Myocyte (in vitro differentiated cells): ENCODE data around the gene UTP15. TPM values are rescaled to one million over a fixed set of nuclear protein-coding genes. Genes with fewer than 3 reads are reported as not detected.
A peak's percentile ranks its signal among the peaks of the same experiment; 100 is the strongest.

Source experiments
- DNase-seq: peaks from one replicate; pipeline ENCODE4 v3.0.0-alpha.2; 2012; ENCODE audit warnings: low read depth
- total RNA-seq: library from RNA; depleted of rRNA; stranded (reverse); fragments of >200 nt; gene quantifications from 2 replicates; pipeline ENCODE4 v1.2.3, GENCODE V29; 2014

Gene UTP15
- total RNA-seq, 1 donor from 2014 or later, result 21.4 TPM

DNA sequence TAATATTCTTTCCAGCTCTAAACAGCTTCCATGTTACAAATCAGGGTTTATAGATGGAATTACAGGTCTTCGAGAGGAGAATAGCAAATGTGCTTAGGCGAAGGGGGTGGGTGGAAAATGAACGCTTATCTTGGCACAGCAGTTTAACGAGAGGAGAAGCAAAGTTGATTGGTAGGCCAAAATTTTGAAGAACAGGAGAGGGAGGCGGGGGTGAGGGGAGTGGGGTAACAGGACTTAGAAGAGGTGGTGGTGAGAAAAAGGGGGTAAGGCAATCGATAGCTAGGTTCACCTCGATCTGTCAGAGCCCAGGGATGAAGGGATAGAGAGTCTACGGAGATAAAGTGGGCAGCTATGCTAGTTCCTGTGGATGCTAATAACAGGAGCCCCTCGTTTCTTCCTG is 868 bp upstream of the UTP15 start:
- DNase-seq, result no peak

DNA sequence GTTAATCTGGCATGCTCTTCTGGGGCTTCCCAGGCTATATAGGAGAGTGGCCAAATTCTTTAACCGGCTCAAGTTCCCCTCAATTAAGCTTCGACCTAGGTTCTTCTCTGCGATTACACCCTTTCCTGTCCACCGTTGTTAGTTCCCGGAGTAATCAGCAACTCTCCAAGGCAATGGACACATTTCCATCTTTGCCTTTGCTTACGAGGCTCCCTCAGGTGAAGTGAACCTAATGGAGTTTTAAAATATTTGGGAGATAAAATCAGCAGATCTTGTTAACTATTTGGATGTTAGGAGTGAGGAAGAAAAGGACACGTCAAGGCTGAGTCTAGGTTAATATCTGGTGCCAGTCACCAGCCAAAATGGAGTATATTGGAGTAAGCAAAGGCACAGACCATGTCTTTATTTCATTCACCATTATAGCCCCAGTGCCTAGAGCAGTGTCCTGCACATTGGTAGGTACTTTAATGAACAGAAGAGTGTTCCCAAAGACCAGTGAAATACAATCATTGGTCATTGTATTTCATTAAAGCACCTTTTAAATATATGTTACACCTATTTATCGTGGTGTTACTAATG is 515 bp downstream of the UTP15 start:
- DNase-seq, result no peak

DNA sequence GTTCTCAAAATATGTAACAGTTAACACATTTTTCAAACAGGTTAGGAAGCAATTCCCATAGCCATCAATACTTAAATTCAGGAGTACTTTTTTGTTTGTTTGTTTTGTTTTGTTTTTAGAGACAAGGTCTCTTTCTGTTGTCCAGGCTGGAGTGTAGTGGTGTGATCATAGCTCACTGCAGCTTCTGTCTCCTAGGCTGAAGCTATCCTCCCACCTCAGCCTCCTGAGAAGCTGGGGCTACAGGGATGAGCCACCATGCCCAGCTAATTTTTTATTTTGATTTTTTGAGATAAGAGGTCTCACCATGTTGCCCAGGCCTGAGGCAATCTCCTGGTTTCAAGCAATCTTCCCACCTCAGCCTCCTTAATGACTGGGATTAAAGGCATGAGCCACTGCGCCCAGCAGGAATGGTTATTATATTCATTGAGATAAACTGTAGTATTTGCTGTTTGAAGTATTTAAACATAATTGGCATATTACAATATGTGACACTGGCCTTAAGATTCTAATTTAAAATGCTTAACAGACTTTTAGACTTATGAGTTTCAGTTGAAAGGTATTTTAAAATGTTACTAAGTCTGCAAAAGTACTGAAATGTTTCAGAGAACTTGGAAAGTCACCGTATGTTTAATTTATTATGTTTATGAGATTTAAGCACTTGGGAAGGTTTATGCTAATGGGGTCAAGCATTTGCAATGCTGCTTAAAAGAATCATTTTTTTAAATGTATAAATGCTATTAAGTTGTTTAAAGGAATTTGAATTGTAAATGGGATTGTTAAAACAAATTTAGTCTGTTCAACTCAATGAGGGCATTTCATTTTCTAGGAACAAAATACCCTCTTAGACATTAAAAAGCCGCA is 17.0 kb downstream of the UTP15 start:
- no peak for DNase-seq

DNA sequence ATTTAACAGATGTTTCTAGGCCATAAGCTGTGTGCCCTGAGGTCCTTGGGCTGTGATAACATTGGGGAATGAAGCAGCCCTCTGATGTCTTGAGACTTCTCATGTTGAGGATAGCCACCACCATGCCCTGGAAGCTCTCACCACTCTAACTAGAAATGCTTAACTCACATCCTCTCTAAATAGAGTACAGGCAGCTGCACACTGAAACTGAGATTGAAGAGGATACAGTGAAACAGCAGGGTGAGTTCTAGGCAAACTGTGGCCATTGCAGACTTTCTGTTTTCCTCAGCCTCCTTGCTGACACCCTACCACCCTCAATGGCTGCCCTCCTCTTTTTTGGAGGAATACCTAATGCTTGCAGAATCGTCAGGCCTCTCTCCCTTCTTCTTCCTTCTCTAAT is 22.4 kb downstream of the UTP15 start:
- DNase-seq, result no peak

DNA sequence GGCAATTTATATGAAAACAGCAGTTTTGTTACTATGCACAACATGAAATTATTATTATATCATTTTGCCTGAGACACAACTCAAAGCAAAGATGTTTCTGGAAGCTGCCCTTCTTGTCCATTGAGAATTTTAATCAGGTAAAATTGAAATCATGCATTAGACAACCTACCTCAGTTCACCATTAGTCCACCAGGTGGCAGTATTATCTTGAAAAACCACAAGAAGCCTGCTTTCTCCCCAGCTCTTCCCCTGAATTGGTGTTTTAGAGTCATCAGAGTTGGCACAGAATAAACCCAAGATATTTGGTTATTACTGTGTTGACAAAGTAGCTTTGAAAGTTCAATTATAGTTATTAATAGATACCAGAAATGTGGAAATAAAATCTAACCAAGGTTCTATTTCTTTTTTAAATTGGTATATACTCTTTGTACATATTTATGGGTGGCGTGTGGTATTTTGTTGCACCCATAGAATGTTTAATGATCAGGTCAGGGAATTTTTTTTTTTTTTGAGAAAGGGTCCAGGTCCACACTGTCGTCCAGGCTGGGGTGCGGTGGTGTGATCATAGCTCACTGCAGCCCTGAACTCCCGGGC is 25.7 kb downstream of the UTP15 start:
- peak; percentile 85 for DNase-seq

DNA sequence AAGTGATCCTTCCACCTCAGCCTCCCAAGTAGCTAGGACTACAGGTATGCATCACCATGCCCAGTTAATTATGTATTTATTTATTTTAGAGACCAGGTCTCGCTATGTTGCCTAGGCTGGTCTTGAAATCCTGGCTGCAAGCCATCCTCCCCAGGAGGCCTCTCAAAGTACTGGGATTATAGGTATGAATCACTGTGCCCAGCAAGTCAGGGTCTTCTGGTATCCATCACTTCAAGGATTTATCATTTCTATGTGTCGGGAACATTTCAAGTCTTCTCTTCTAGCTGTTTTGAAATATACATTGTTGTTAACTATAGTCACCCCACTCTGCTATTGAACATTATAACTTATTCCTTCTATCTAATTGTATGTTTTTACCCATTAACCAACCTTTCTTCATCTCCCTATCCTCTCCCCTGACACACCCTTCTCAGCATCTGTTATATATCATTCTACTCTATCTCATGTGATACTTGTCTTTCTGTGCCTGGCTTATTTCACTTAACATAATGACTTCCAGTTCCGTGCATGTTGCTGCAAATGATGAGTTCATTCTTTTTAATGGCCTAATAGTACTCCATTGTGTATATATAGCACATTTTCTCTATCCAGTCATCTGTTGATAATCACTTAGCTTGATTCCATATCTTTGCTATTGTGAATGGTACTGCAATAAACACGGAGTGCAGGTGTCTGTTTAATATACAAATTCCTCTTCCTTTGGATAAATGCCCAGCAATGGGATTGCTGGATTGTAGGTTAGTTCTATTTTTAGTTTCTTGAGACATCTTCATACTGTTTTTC is 26.4 kb downstream of the UTP15 start:
- no peak for DNase-seq

DNA sequence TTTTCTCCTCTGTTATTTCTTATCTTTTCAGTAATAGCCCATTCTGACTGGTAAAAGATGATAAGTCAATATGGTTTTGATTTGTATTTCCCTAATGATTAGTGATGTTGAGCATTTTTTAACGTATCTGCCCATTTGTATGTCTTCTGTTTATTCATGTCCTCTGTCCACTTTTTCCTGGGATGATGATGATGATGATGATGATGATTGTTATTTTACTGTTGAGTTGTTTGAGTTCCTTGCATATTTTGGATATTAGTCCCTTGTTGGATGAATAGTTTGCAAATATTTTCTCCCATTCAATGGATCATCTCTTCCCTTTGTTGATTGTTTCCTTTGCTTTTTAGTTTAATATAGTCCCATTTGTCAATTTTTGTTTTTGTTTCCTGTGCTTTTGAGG is 27.0 kb downstream of the UTP15 start:
- no peak for DNase-seq

DNA sequence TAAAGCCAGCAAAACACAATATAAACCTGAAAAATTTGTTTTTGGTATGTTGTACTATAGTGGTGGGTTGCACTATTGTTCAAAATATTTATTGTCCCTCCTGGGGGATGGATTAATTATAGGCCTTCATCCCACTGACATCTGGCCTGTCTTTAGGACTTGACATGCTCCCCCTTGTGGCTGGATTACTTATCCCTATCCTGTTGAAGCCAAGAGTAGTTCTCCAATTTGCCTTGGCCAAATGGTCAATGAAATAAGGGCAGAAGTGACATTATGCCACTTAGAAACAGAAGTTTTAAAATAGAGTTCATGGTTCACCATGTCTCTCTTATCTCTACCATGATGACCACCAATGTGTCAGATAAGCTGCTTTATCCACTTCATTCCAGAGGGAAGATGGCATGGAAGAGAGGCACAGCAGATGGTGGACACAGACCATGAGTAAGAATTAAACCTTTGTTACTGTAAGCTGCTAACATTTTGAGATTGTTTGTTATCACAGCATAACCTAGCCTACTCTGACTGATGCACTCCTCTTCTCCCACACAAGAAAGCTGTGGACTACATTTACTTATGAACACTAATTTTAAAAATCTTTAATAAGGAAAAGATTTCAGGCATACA is 31.3 kb downstream of the UTP15 start:
- DNase-seq, result peak; percentile 37

DNA sequence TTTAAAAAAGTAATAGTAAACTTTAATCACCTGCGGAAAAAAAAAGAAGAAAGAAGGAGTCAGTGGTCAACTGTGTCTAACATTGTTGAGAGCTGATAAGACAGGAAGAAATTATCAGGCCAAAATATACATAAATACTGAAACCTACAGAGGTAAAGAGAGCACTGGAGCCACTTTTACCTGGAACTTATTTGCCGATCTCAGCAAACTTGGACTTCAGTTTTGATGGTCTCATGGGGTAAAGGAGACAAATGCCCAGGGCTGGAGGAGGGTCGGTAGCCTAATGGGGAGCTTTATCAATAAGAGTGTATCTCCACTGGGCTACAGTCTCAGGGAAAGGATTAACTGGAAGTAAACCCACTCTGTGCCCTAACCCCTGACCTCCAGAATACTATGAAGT is 33.8 kb downstream of the UTP15 start:
- DNase-seq, result no peak

DNA sequence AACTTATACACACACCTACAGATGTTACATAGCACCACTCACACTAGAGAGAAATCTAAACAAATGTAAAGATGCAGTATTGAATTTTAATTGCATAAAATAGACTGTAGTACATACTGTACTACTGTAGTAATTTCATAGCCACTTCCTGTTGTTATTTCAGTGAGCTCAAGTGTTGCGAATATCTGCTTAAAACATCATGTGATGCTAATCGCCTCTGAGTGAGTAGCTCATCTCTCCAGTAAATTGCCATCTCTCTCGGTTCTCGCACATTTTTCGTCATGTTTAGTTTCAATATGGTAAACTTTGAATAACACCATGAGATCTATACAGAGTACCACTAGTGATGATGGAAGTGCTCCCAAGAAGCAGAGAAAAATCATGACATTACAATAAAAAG is 38.5 kb downstream of the UTP15 start:
- no peak for DNase-seq

DNA sequence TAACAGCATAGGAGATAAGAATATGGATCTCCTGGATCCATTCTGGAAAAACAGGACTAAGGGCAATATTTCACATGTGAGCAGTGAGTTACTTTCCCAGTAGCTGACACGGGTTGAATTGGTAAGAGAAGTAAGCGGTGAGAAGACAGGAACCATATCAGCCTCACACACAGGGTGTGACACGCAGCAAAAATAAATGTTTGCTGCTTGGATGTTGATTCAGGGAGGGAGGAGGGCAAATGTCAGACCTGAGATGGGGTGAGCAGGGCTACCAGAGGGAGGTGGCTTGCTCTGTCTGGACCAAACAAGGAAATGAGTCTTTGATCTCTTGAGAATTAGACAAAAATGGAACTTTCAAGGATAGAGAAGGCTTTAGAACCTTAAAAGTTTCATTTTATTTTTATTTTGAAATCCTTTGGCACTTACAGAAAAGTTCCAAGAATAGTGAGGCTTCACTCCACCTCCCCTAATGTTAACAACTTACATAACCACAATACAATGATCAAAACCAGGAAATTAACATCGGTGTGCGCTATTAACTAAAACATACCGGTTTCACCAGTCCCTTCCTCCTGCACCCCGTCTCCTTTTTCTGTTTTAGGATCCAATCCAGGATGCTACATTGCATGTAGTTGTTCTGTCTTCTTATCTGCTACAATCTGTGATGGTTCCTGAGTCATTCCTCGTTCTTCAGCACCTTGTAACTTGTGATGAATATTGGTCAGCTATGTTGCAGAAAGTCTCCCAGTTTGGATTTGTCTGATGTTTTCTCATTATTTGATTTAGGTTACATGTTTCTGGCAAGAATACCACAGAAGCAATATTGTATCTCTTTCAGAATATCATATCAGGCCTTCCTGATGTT is 39.9 kb downstream of the UTP15 start:
- DNase-seq, result no peak

DNA sequence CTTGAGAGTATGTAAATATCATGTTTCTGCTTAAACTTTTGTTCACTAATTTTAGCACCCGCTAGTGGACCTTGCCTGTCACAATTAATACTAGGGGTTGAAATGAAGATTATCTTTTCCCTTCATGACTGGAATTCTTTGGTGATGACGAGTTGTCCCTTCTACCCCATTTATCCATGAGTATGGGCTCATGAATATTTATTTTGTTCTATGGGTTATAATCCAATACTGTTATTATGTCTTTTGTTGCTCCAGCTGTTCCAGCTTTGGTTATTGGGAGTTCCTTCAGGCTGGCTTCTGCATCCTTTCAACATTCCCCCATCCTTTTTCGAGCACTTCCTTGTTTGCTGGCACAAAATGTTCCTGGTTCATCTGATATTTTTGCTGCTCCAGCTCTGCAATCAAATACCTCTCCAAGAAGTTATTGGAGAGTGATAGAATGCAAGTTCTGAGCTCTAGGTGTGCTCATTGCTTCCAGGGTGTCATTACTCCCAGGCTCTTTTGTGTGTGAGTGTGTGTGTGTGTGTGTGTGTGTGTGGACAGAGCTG is 40.7 kb downstream of the UTP15 start:
- DNase-seq, result no peak

DNA sequence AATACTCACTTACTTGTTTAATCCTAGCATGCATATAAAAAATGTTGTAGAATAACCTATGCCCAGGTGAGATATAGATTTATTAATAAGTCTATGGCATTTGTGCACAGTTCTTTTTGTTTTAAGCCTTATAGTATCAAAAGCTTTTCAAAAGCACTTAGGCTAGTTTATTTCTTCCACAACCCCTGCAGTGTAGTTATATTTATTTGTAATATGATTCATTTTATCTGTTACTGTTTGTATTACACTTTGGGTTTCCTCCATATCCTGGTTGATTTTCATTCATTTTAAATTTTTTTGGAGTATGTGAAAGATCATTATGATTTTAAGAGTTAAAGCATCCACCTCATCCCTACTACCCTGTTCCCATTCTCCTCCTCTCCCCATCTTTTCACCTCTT is 41.7 kb downstream of the UTP15 start:
- no peak for DNase-seq

DNA sequence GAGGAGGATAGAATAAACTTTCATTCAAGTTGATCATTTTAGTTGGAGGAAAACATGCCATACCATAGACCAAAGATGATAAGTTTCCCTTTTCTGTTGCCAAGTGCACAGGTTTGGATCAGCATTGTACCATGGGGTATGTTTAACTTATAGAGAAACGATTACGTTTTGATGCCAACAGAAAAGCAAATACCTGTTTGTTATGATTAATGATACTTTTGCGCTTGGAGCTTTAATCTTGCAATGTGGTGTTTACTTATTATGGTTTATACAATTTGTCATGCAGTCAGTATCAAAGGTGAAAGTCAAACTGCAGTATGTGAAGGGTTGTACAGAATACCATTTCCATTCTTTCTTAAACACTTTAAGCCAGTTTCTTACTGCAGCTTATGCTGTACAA is 47.3 kb downstream of the UTP15 start:
- DNase-seq, result no peak

DNA sequence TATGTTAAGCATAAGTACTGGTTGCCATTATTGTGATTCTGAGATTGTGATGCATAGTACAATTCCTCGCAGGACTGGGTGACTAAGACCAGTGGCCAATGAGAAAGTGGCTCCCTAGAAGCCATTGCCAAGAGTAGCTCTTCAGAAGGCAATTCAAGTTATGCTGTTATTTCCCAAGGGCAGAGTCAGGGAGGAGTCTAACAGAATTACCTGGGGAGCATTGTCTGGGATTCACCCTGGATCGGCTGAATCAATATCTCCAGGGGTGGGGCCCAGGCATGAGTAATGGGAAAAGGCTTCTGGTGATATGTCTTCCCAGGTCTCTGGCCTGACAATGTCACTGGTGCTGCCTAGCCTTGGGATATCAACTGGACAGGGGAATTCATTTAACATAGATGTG is 49.5 kb downstream of the UTP15 start:
- DNase-seq, result no peak

DNA sequence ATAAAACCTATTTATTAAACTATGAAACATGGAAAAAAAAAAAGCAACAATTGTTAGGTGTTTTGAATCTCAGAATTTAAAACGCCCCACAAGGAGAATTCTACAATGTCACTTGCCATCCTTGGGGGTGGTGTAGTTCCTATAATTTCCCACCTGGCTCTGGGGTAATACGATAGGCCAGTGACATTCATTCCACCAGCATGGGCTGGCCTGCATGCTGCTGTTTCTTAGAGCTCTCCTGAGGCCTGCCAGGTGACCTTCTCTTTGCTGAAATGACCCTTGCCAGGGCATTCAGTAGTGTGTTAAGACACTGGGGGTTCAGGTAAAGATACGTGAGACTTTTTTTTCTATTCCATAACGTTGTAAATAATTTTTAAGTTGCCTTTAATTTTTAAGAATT is 50.4 kb downstream of the UTP15 start:
- DNase-seq, result no peak

DNA sequence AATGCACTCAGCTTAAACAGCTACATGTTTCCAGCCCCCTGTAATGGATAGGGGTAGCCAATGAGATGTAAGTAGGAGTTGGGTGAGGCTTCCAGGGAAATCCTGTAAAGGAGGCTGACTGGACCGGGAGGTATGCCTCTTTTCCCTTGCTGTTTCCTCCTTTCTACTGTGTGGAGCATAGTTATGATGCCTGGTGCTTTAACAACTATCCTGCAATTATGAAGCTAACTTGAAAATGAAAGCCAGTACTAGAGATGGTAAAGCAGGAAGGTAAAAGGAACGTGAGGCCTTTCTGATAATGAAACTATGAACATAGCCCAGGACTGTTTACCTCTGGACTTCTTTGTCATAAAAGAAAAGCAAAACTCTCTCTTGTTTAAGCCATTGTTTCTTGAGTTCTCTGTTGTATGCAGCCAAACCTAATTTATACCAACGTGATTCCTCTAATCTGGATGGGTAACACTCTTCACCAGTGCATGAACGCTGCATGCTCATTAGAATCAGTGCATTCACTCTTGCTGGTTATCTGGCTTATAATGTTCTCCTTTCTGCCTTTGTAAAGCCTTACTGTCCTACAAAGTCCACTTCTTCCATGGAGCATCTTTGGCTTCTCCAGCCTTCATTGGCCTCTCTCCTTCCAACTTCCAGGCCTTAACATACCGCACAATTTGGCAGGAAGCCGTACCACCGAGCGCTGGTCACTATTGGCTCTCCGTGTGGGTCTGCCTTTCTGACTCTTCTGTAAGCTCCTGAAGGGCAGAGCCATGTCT is 52.2 kb downstream of the UTP15 start:
- no peak for DNase-seq

DNA sequence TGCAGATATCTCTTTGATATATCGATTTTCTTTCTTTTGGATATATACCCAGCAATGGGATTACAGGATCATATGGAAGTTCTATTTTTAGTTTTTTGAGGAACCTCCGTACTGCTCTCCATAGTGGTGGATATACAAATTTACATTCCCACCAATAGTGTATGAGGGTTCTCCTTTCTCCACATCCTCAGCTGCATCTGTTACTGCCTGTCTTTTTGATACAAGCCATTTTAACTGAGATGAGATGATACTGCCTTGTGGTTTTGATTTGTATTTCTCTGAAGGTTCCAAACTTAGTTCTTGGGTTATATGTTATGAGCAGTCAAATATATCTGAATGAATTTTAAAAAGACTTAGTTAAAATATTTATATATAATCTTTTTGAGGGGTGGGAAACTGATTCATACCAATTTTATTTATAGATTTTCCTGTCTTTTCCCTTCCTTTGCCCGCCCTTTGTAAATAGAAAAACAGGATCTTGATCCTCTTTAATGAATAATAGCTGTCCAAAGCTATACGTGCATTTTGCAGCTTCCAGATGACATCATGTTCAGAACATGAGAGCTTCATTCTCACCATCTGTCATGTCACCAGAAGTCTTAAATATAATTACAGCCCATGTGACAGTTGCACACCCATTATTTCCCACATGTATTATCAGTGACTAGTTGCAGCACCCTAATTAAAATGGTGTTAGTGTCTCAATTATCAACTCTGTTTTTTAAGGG is 54.2 kb downstream of the UTP15 start:
- DNase-seq, result peak; percentile 61

DNA sequence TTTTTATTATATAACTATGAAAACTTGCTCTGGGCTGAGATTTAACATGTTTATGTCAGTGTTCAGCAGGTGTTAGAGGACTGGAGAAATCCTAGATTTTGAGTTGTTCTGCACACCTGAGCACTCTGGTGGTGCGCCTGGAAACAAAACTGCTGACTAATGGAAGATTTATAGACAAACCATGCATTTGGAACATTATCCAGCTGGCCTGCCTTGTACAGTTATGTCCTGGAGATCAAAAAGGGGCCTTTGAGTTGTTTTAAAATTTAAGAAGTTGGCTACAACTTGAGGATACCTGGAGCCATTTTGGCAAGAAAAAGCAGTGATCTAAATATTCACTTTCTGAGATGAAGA is 54.8 kb downstream of the UTP15 start:
- DNase-seq, result no peak
